ENCODE data around the gene GABBR2.

GRCh38 chr9:98367371-98367900, 341.3 kb downstream of the GABBR2 start:
- TF ChIP-seq POLR2A (IDR thresholded peaks at IDR 0.05; ENCODE audit: low read depth, low read length) (no peak), POLR2AphosphoS5 (IDR thresholded peaks at IDR 0.05; ENCODE audit: low read depth, low read length) (no peak)

Measured in GM12892 (cell line).